GM23338 (cell line): ENCODE data around the gene TTC28. TPM values are rescaled to one million over a fixed set of nuclear protein-coding genes. Genes with fewer than 3 reads are reported as not detected.

Source experiments
- ATAC-seq: fragments of 200-7000 bp; cut with Tn5 transposase; 3 replicates; pipeline ENCODE4 v1.9.1; 2020
- DNase-seq: peaks from one replicate; pipeline ENCODE4 v3.0.0-alpha.2; 2015; ENCODE audit warnings: low spot score
- H2AFZ ChIP-seq: fragments of 200-600 bp; sonication (generic); 2 replicates; pipeline ENCODE4 v1.8.0; 2016; ENCODE audit warnings: antibody characterized with exemption, mild to moderate bottlenecking, moderate library complexity
- H3F3A ChIP-seq: fragments of 200-600 bp; sonication (generic); replicated peaks from 2 replicates; pipeline ENCODE4 v1.8.0; 2017; ENCODE audit warnings: antibody characterized with exemption, mixed run types, low read depth
- H3K27ac ChIP-seq: fragments of 200-600 bp; sonication (generic); 2 replicates; pipeline ENCODE4 v1.6.1; 2016; ENCODE audit warnings: low read depth
- H3K27me3 ChIP-seq: fragments of 200-600 bp; sonication (generic); 2 replicates; pipeline ENCODE4 v1.8.0; 2016; ENCODE audit warnings: mild to moderate bottlenecking, mixed run types, moderate library complexity; ENCODE audit not compliant: insufficient read depth
- H3K36me3 ChIP-seq: fragments of 200-600 bp; sonication (generic); 2 replicates; pipeline ENCODE4 v1.8.0; 2016; ENCODE audit warnings: mild to moderate bottlenecking; ENCODE audit not compliant: insufficient read depth
- H3K4me1 ChIP-seq: fragments of 200-600 bp; sonication (generic); 2 replicates; pipeline ENCODE4 v1.8.0; 2016; ENCODE audit warnings: mild to moderate bottlenecking, moderate library complexity; ENCODE audit not compliant: insufficient read depth
- H3K4me2 ChIP-seq: fragments of 200-600 bp; sonication (generic); 2 replicates; pipeline ENCODE4 v1.7.1; 2017; ENCODE audit warnings: mixed run types
- H3K4me3 ChIP-seq: fragments of 200-600 bp; sonication (generic); 2 replicates; pipeline ENCODE4 v1.6.1; 2016; ENCODE audit warnings: mixed run types
- H3K79me2 ChIP-seq: fragments of 200-600 bp; sonication (generic); replicated peaks from 2 replicates; pipeline ENCODE4 v1.8.0; 2017; ENCODE audit warnings: mild to moderate bottlenecking; ENCODE audit not compliant: insufficient read depth
- H3K9me2 ChIP-seq: fragments of 200-600 bp; sonication (generic); 2 replicates; pipeline ENCODE4 v1.8.0; 2017; ENCODE audit not compliant: insufficient read depth
- H4K20me1 ChIP-seq: fragments of 200-600 bp; sonication (generic); replicated peaks from 2 replicates; pipeline ENCODE4 v1.8.0; 2017; ENCODE audit warnings: mild to moderate bottlenecking; ENCODE audit not compliant: insufficient read depth
- H3K27ac Mint-ChIP-seq: 2 replicates; pipeline ENCODE4 v1.8.0; 2020; ENCODE audit warnings: inconsistent platforms, mild to moderate bottlenecking, moderate library complexity, mixed read lengths
- H3K27me3 Mint-ChIP-seq: 3 replicates; pipeline ENCODE4 v1.8.0; 2022; ENCODE audit warnings: low read depth, mild to moderate bottlenecking, moderate library complexity, mixed read lengths, inconsistent platforms; ENCODE audit not compliant: insufficient read depth, poor library complexity
- H3K36me3 Mint-ChIP-seq: 3 replicates; pipeline ENCODE4 v1.8.0; 2021; ENCODE audit warnings: low read depth, mild to moderate bottlenecking, inconsistent platforms, moderate library complexity, mixed read lengths
- H3K4me1 Mint-ChIP-seq: 3 replicates; pipeline ENCODE4 v1.8.0; 2020; ENCODE audit warnings: mild to moderate bottlenecking, inconsistent platforms, mixed read lengths
- H3K4me3 Mint-ChIP-seq: 3 replicates; pipeline ENCODE4 v1.8.0; 2021; ENCODE audit warnings: moderate library complexity, mild to moderate bottlenecking, inconsistent platforms, mixed read lengths
- H3K9me3 Mint-ChIP-seq: 3 replicates; pipeline ENCODE4 v1.8.0; 2020; ENCODE audit warnings: moderate library complexity, mild to moderate bottlenecking, inconsistent platforms, mixed read lengths
- CTCF ChIP-seq, 2 experiments: fragments of 200-600 bp in 1 of 2; sonication (generic) in 1 of 2; conservative IDR thresholded peaks; 2 replicates each; pipeline versions ENCODE4 v1.5.1 to v1.6.1; 2016 to 2017; ENCODE audit warnings: antibody characterized with exemption in 2 of 2, low read depth in 2 of 2, mild to moderate bottlenecking in 2 of 2, moderate library complexity in 1 of 2
- EZH2 ChIP-seq: fragments of 200-600 bp; sonication (generic); IDR thresholded peaks from one replicate; pipeline ENCODE4 v1.8.0; 2017; ENCODE audit warnings: antibody characterized with exemption, mild to moderate bottlenecking, low read depth; ENCODE audit not compliant: unreplicated experiment
- EZH2phosphoT487 ChIP-seq: fragments of 200-600 bp; sonication (generic); IDR thresholded peaks from one replicate; pipeline ENCODE4 v1.8.1; 2018; ENCODE audit warnings: antibody characterized with exemption; ENCODE audit not compliant: unreplicated experiment
- JUNB ChIP-seq: IDR thresholded peaks from one replicate; pipeline ENCODE4 v1.6.1; 2016; ENCODE audit warnings: antibody characterized with exemption; ENCODE audit not compliant: unreplicated experiment
- NANOG ChIP-seq: IDR thresholded peaks from 2 replicates; pipeline ENCODE4 v1.6.1; 2016; ENCODE audit warnings: antibody characterized with exemption, borderline replicate concordance
- POLR2AphosphoS5 ChIP-seq: IDR thresholded peaks from 2 replicates; pipeline ENCODE4 v1.6.1; 2016; ENCODE audit warnings: antibody characterized with exemption, low read depth
- REST ChIP-seq: IDR thresholded peaks from one replicate; pipeline ENCODE4 v1.6.1; 2018; ENCODE audit warnings: antibody characterized with exemption; ENCODE audit not compliant: unreplicated experiment
- STAT1 ChIP-seq: IDR thresholded peaks from one replicate; pipeline ENCODE4 v1.6.1; 2016; ENCODE audit warnings: antibody characterized with exemption; ENCODE audit not compliant: unreplicated experiment
- ZNF114 ChIP-seq: fragments of 250-450 bp; sonication (Bioruptor Pico); IDR thresholded peaks from 2 replicates; pipeline ENCODE4 v1.5.0; 2020; ENCODE audit warnings: mild to moderate bottlenecking, moderate library complexity
- ZNF331 ChIP-seq: fragments of 250-450 bp; sonication (Bioruptor Pico); IDR thresholded peaks from 2 replicates; pipeline ENCODE4 v1.5.0; 2020; ENCODE audit warnings: low read depth, mild to moderate bottlenecking, moderate library complexity
- polyA plus RNA-seq: library from polyadenylated mRNA; unstranded; fragments of >200 nt; fragmentation: Nextera tagmentation; extraction: Ambion mirVana; gene quantifications from 2 replicates; pipeline ENCODE4 v1.2.1, GENCODE V29; 2016
- total RNA-seq: library from RNA; depleted of rRNA; stranded (reverse); fragments of >200 nt; shearing (Covaris generic); gene quantifications from 2 replicates; pipeline ENCODE4 v1.2.3, GENCODE V29; 2014
- TF ChIP-seq, protein P1 (sequence below): fragments of 250-450 bp; sonication (Bioruptor Pico); IDR thresholded peaks from 2 replicates; pipeline ENCODE4 v1.5.0; 2020; ENCODE audit warnings: mild to moderate bottlenecking, moderate library complexity
- TF ChIP-seq, protein P2 (sequence below): IDR thresholded peaks from 2 replicates; pipeline ENCODE4 v1.6.1; 2016; ENCODE audit warnings: antibody characterized with exemption

The TTC28 gene
- total and polyA plus RNA-seq, 2 experiments from 2014 or later, result 4.5 to 16.1 TPM

GRCh38 chr22:28703436-28703835, 23.8 kb upstream of the TTC28 start:
- Mint-ChIP-seq H3K4me1 (no peaks in the 10 kb centered on the region), H3K36me3 (peaks cover 44% of the 10 kb centered on the region), H3K27ac (no peak overlapping the region), H3K27me3 (peaks cover 2% of the 10 kb centered on the region), H3K9me3 (no peaks in the 10 kb centered on the region; the same call in 2 of the 3 replicates), H3K4me3 (no peak overlapping the region)
- Histone ChIP-seq H3K4me2 (no peak overlapping the region), H3K36me3 (peaks cover 24% of the 10 kb centered on the region), H3K4me1 (no peaks in the 10 kb centered on the region), H3K27me3 (no peaks in the 10 kb centered on the region), H4K20me1 (no peaks in the 10 kb centered on the region; the same call in 1 of the 2 replicates), H3F3A (no peaks in the 10 kb centered on the region), H3K9me2 (no peaks in the 10 kb centered on the region), H3K27ac (no peak overlapping the region), H2AFZ (no peak overlapping the region), H3K4me3 (no peak overlapping the region), H3K79me2 (no peaks in the 10 kb centered on the region)
- DNase-seq (no peak), ATAC-seq (no peak)
- TF ChIP-seq NANOG (no peak), ZNF331 (CRISPR knock-in tag) (no peak), JUNB (no peak), EZH2phosphoT487 (no peak), POLR2AphosphoS5 (no peak), EZH2 (no peak), STAT1 (no peak), REST (no peak), CTCF (conservative IDR thresholded peaks at IDR 0.05; ENCODE audit: low read depth in 2 of 2) (no peak), ZNF114 (CRISPR knock-in tag) (no peak)
- TF ChIP-seq, protein P1, sequence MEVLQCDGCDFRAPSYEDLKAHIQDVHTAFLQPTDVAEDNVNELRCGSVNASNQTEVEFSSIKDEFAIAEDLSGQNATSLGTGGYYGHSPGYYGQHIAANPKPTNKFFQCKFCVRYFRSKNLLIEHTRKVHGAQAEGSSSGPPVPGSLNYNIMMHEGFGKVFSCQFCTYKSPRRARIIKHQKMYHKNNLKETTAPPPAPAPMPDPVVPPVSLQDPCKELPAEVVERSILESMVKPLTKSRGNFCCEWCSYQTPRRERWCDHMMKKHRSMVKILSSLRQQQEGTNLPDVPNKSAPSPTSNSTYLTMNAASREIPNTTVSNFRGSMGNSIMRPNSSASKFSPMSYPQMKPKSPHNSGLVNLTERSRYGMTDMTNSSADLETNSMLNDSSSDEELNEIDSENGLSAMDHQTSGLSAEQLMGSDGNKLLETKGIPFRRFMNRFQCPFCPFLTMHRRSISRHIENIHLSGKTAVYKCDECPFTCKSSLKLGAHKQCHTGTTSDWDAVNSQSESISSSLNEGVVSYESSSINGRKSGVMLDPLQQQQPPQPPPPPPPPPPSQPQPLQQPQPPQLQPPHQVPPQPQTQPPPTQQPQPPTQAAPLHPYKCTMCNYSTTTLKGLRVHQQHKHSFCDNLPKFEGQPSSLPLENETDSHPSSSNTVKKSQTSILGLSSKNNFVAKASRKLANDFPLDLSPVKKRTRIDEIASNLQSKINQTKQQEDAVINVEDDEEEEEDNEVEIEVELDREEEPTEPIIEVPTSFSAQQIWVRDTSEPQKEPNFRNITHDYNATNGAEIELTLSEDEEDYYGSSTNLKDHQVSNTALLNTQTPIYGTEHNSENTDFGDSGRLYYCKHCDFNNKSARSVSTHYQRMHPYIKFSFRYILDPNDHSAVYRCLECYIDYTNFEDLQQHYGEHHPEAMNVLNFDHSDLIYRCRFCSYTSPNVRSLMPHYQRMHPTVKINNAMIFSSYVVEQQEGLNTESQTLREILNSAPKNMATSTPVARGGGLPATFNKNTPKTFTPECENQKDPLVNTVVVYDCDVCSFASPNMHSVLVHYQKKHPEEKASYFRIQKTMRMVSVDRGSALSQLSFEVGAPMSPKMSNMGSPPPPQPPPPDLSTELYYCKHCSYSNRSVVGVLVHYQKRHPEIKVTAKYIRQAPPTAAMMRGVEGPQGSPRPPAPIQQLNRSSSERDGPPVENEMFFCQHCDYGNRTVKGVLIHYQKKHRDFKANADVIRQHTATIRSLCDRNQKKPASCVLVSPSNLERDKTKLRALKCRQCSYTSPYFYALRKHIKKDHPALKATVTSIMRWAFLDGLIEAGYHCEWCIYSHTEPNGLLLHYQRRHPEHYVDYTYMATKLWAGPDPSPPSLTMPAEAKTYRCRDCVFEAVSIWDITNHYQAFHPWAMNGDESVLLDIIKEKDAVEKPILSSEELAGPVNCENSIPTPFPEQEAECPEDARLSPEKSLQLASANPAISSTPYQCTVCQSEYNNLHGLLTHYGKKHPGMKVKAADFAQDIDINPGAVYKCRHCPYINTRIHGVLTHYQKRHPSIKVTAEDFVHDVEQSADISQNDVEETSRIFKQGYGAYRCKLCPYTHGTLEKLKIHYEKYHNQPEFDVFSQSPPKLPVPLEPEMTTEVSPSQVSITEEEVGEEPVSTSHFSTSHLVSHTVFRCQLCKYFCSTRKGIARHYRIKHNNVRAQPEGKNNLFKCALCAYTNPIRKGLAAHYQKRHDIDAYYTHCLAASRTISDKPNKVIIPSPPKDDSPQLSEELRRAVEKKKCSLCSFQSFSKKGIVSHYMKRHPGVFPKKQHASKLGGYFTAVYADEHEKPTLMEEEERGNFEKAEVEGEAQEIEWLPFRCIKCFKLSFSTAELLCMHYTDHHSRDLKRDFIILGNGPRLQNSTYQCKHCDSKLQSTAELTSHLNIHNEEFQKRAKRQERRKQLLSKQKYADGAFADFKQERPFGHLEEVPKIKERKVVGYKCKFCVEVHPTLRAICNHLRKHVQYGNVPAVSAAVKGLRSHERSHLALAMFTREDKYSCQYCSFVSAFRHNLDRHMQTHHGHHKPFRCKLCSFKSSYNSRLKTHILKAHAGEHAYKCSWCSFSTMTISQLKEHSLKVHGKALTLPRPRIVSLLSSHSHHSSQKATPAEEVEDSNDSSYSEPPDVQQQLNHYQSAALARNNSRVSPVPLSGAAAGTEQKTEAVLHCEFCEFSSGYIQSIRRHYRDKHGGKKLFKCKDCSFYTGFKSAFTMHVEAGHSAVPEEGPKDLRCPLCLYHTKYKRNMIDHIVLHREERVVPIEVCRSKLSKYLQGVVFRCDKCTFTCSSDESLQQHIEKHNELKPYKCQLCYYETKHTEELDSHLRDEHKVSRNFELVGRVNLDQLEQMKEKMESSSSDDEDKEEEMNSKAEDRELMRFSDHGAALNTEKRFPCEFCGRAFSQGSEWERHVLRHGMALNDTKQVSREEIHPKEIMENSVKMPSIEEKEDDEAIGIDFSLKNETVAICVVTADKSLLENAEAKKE (CRISPR knock-in tag), result no peak
- TF ChIP-seq, protein P2, sequence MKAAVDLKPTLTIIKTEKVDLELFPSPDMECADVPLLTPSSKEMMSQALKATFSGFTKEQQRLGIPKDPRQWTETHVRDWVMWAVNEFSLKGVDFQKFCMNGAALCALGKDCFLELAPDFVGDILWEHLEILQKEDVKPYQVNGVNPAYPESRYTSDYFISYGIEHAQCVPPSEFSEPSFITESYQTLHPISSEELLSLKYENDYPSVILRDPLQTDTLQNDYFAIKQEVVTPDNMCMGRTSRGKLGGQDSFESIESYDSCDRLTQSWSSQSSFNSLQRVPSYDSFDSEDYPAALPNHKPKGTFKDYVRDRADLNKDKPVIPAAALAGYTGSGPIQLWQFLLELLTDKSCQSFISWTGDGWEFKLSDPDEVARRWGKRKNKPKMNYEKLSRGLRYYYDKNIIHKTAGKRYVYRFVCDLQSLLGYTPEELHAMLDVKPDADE, result no peak
